Neural progenitor cell (in vitro differentiated cells): ENCODE results near the gene HMGN3. TPM values are rescaled to one million over a fixed set of nuclear protein-coding genes. Genes with fewer than 3 reads are reported as not detected.

Source experiments
- DNase-seq: peaks from one replicate; pipeline ENCODE4 v3.0.0-alpha.2; 2016; ENCODE audit warnings: low spot score
- H2AFZ ChIP-seq: fragments of 200-600 bp; sonication (generic); replicated peaks from 2 replicates; pipeline ENCODE4 v1.6.1; 2016; ENCODE audit warnings: antibody characterized with exemption
- H3F3A ChIP-seq: fragments of 200-600 bp; sonication (generic); 2 replicates; pipeline ENCODE4 v1.6.1; 2016; ENCODE audit warnings: antibody characterized with exemption, low read depth
- H3K27ac ChIP-seq: fragments of 200-600 bp; sonication (generic); 2 replicates; pipeline ENCODE4 v1.5.1; 2016; ENCODE audit warnings: mild to moderate bottlenecking
- H3K27me3 ChIP-seq: fragments of 200-600 bp; sonication (generic); 2 replicates; pipeline ENCODE4 v1.6.1; 2016; ENCODE audit warnings: mild to moderate bottlenecking, moderate library complexity
- H3K36me3 ChIP-seq: fragments of 200-600 bp; sonication (generic); 2 replicates; pipeline ENCODE4 v1.5.1; 2016
- H3K4me1 ChIP-seq: fragments of 200-600 bp; sonication (generic); 2 replicates; pipeline ENCODE4 v1.6.1; 2016; ENCODE audit warnings: mixed run types
- H3K4me2 ChIP-seq: fragments of 200-600 bp; sonication (generic); 2 replicates; pipeline ENCODE4 v1.6.1; 2016
- H3K4me3 ChIP-seq: fragments of 200-600 bp; sonication (generic); 2 replicates; pipeline ENCODE4 v1.5.1; 2016
- H3K79me2 ChIP-seq: fragments of 200-600 bp; sonication (generic); 2 replicates; pipeline ENCODE4 v1.6.1; 2016; ENCODE audit warnings: low read depth
- H3K9ac ChIP-seq: fragments of 200-600 bp; sonication (generic); 2 replicates; pipeline ENCODE4 v1.6.1; 2016
- H3K9me3 ChIP-seq: fragments of 200-600 bp; sonication (generic); 2 replicates; pipeline ENCODE4 v1.5.1; 2016; ENCODE audit warnings: low read depth
- H4K20me1 ChIP-seq: fragments of 200-600 bp; sonication (generic); 2 replicates; pipeline ENCODE4 v1.6.1; 2016; ENCODE audit warnings: low read depth
- H3K27ac Mint-ChIP-seq: 3 replicates; pipeline ENCODE4 v1.8.0; 2021; ENCODE audit warnings: mixed read lengths
- H3K27me3 Mint-ChIP-seq: 2 replicates; pipeline ENCODE4 v1.8.0; 2022; ENCODE audit warnings: low read depth, mild to moderate bottlenecking, inconsistent platforms, moderate library complexity, mixed read lengths; ENCODE audit not compliant: insufficient read depth
- H3K36me3 Mint-ChIP-seq: 3 replicates; pipeline ENCODE4 v1.8.0; 2021; ENCODE audit warnings: mixed read lengths
- H3K4me1 Mint-ChIP-seq: 3 replicates; pipeline ENCODE4 v1.8.0; 2021; ENCODE audit warnings: mixed read lengths
- H3K4me3 Mint-ChIP-seq: 3 replicates; pipeline ENCODE4 v1.8.0; 2021; ENCODE audit warnings: mild to moderate bottlenecking, moderate library complexity, mixed read lengths
- H3K9me3 Mint-ChIP-seq: 3 replicates; pipeline ENCODE4 v1.8.0; 2020; ENCODE audit warnings: mixed read lengths
- EZH2 ChIP-seq: fragments of 200-600 bp; sonication (generic); IDR thresholded peaks from 2 replicates; pipeline ENCODE4 v1.6.1; 2017; ENCODE audit warnings: antibody characterized with exemption, mild to moderate bottlenecking, moderate library complexity
- EZH2phosphoT487 ChIP-seq: fragments of 200-600 bp; sonication (generic); IDR thresholded peaks from 2 replicates; pipeline ENCODE4 v1.6.1; 2017; ENCODE audit warnings: antibody characterized with exemption
- total RNA-seq: library from RNA; depleted of rRNA; stranded (reverse); fragments of >200 nt; gene quantifications from 2 replicates; pipeline ENCODE4 v1.2.3, GENCODE V29; 2015; ENCODE audit warnings: low replicate concordance
- TF ChIP-seq, protein P1 (sequence below): fragments of 200-600 bp; sonication (generic); IDR thresholded peaks from 2 replicates; pipeline ENCODE4 v1.5.1; 2017; ENCODE audit warnings: antibody characterized with exemption, mild to moderate bottlenecking

The HMGN3 gene
- total RNA-seq, 1 donor from 2014 or later, result 308 TPM

DNA sequence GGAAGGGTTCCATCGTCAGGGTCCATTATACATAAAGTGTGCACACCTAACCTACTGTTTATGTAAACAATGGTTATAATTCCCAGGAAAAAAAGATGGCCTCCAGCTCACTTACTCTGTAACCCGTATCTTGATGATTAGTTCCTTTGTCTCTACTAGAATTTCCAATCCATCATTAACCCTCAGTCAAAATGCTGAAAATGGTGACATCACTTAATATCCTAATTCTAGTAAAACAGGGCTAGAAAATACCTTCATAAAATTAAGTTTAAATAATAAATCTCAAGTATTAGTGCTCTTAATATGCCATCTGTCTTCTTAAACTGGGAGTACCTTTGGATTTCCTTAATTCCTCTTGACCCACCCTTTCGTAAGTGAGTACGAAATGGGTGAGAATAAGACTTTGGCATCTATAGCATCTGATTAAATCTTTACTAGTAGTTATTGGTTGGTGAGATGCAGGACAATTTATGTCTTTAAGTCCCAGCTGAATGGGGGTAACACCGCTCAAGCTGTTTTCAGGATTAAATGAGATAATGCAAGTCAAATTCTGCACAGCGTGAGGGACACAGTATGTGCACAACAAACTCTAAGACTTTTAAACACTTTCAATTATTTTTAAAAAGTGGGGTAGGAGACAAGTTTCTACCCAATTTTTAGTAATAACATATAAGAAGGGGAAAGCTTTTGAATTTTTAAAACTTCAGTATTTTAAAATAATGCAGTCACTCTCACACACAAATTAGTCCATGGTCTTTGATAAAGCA, 1.6 kb downstream of the HMGN3 start:
- Histone ChIP-seq H4K20me1 (peaks cover 9% of the 10 kb centered on the region), H3K4me1 (peaks cover 6% of the 10 kb centered on the region), H2AFZ (no peak overlapping the region), H3K4me2 (peak overlapping the region; percentile 76), H3K9me3 (no peaks in the 10 kb centered on the region), H3F3A (peaks cover 16% of the 10 kb centered on the region), H3K79me2 (peaks cover 65% of the 10 kb centered on the region), H3K36me3 (no peaks in the 10 kb centered on the region), H3K9ac (no peak overlapping the region), H3K27me3 (no peaks in the 10 kb centered on the region), H3K4me3 (peak overlapping the region; percentile 57), H3K27ac (no peak overlapping the region)
- H3K4me1 Mint-ChIP-seq, result peaks cover 5% of the 10 kb centered on the region
- TF ChIP-seq EZH2, result no peak
- no peak for TF ChIP-seq EZH2phosphoT487
- TF ChIP-seq, protein P1, sequence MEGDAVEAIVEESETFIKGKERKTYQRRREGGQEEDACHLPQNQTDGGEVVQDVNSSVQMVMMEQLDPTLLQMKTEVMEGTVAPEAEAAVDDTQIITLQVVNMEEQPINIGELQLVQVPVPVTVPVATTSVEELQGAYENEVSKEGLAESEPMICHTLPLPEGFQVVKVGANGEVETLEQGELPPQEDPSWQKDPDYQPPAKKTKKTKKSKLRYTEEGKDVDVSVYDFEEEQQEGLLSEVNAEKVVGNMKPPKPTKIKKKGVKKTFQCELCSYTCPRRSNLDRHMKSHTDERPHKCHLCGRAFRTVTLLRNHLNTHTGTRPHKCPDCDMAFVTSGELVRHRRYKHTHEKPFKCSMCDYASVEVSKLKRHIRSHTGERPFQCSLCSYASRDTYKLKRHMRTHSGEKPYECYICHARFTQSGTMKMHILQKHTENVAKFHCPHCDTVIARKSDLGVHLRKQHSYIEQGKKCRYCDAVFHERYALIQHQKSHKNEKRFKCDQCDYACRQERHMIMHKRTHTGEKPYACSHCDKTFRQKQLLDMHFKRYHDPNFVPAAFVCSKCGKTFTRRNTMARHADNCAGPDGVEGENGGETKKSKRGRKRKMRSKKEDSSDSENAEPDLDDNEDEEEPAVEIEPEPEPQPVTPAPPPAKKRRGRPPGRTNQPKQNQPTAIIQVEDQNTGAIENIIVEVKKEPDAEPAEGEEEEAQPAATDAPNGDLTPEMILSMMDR, result no peak
- peaks cover 22% of the 10 kb centered on the region for H3K36me3 Mint-ChIP-seq
- H3K4me3 Mint-ChIP-seq, result peak overlapping the region; percentile 92
- no peak for DNase-seq
- no peak overlapping the region for H3K27ac Mint-ChIP-seq
- H3K27me3 Mint-ChIP-seq, result no peaks in the 10 kb centered on the region
- peaks cover 15% of the 10 kb centered on the region for H3K9me3 Mint-ChIP-seq

DNA sequence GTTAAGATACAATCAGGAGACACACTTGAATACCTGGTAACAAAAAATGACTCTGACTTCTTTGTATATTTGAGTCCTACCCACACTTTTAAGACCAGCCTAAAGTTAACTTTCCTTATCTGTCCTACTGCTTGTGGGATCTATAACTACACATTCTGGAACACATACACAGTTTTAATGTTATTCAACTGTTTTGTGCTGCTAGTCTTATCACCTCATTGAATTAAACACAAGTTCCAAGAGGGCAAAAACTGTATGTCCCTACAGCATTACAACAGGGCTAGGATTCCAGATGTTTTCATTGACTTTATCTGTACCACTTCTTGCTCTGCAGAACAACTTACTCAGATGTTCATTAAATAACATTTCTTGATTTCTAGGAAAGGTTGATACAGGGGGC, 2.8 kb downstream of the HMGN3 start:
- Histone ChIP-seq H3K9ac (no peak overlapping the region), H3K27ac (no peak overlapping the region), H4K20me1 (peaks cover 9% of the 10 kb centered on the region), H2AFZ (no peak overlapping the region), H3K4me1 (peaks cover 6% of the 10 kb centered on the region), H3K79me2 (peaks cover 77% of the 10 kb centered on the region), H3F3A (peaks cover 16% of the 10 kb centered on the region), H3K9me3 (no peaks in the 10 kb centered on the region), H3K4me3 (no peak overlapping the region), H3K4me2 (peak overlapping the region; percentile 76), H3K36me3 (no peaks in the 10 kb centered on the region), H3K27me3 (no peaks in the 10 kb centered on the region)
- H3K27me3 Mint-ChIP-seq, result no peaks in the 10 kb centered on the region
- TF ChIP-seq, protein P1, result no peak
- TF ChIP-seq EZH2, result no peak
- H3K9me3 Mint-ChIP-seq, result peaks cover 18% of the 10 kb centered on the region
- H3K4me3 Mint-ChIP-seq, result no peak overlapping the region
- no peak overlapping the region for H3K27ac Mint-ChIP-seq
- H3K4me1 Mint-ChIP-seq, result peaks cover 8% of the 10 kb centered on the region
- H3K36me3 Mint-ChIP-seq, result peaks cover 27% of the 10 kb centered on the region
- DNase-seq, result no peak

DNA sequence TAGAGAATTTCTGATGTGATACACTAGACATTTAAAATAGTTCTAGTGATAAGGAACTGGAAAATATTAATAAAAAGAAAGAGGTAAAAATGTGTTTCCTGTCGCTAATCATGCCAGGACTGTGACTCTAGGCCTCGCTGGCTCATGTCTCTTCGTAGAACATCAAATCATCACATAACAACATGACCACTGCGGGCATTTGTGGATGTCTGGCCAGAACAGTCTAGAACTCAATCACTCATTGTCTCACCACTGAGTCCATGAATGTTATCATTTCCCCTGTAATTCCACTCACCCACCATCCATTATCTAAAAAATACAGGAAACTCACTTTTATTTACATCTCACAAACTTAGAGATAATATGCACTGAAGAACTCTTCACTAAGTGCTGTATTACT, 3.4 kb downstream of the HMGN3 start:
- Histone ChIP-seq H3F3A (peaks cover 16% of the 10 kb centered on the region), H4K20me1 (peaks cover 15% of the 10 kb centered on the region), H3K27me3 (no peaks in the 10 kb centered on the region), H3K9me3 (no peaks in the 10 kb centered on the region), H3K79me2 (peaks cover 82% of the 10 kb centered on the region), H3K4me2 (no peak overlapping the region), H3K9ac (no peak overlapping the region), H3K4me3 (no peak overlapping the region), H3K36me3 (no peaks in the 10 kb centered on the region), H3K27ac (no peak overlapping the region), H3K4me1 (peaks cover 6% of the 10 kb centered on the region), H2AFZ (no peak overlapping the region)
- TF ChIP-seq EZH2phosphoT487 (no peak), EZH2 (no peak)
- TF ChIP-seq, protein P1, result no peak
- Mint-ChIP-seq H3K27ac (no peak overlapping the region), H3K36me3 (peaks cover 28% of the 10 kb centered on the region), H3K27me3 (no peaks in the 10 kb centered on the region), H3K9me3 (peaks cover 18% of the 10 kb centered on the region), H3K4me1 (peaks cover 8% of the 10 kb centered on the region), H3K4me3 (no peak overlapping the region)
- no peak for DNase-seq
